PC-3 (cell line): Measurements from ENCODE around the gene ABCD3. TPM values are rescaled to one million over a fixed set of nuclear protein-coding genes. Genes with fewer than 3 reads are reported as not detected.
A peak's percentile ranks its signal among the peaks of the same experiment; 100 is the strongest.

Experiments
- ATAC-seq: fragments of 200-7000 bp; cut with Tn5 transposase; 2 replicates; pipeline ENCODE4 v1.9.1; 2020; ENCODE audit warnings: mild to moderate bottlenecking, moderate library complexity
- BruUV-seq: library from RNA; stranded (reverse); fragments of 400-500 nt; replicated peaks from 2 replicates; lab custom pipeline; 2021; lab: Mats Ljungman, UMichigan
- CTCF ChIA-PET: fragments of 300-600 bp; sonication (Branson Sonifier 250); formaldehyde crosslinking; loops from one replicate; lab custom pipeline; 2022; ENCODE audit warnings: antibody characterized with exemption; lab: Charles Lee
- POLR2A ChIA-PET: fragments of 300-600 bp; sonication (Branson Sonifier 250); formaldehyde crosslinking; loops from one replicate; lab custom pipeline; 2022; ENCODE audit warnings: antibody characterized with exemption; ENCODE audit not compliant: unreplicated experiment; lab: Charles Lee
- DNase-seq: peaks from one replicate; pipeline ENCODE4 v3.0.0-alpha.2; 2015
- H2AFZ ChIP-seq: fragments of 300-600 bp; sonication (generic); 2 replicates; pipeline ENCODE4 v1.6.0; 2016; ENCODE audit warnings: antibody characterized with exemption, low read length
- H3F3A ChIP-seq: fragments of 300-600 bp; sonication (generic); one replicate; pipeline ENCODE4 v1.6.0; 2017; ENCODE audit warnings: antibody characterized with exemption, low read length, control low read depth, mild to moderate bottlenecking; ENCODE audit not compliant: unreplicated experiment
- H3K27ac ChIP-seq: fragments of 300-600 bp; sonication (generic); 2 replicates; pipeline ENCODE4 v1.5.1; 2016; ENCODE audit warnings: mild to moderate bottlenecking, low read length
- H3K27me3 ChIP-seq: fragments of 300-600 bp; sonication (generic); 2 replicates; pipeline ENCODE4 v1.6.1; 2016; ENCODE audit warnings: low read length, mixed read lengths
- H3K36me3 ChIP-seq: fragments of 300-600 bp; sonication (generic); 2 replicates; pipeline ENCODE4 v1.6.1; 2016; ENCODE audit warnings: low read depth, mixed run types, low read length, mixed read lengths
- H3K4me1 ChIP-seq: fragments of 300-600 bp; sonication (generic); 2 replicates; pipeline ENCODE4 v1.5.1; 2016; ENCODE audit warnings: low read length; ENCODE audit not compliant: insufficient read depth
- H3K4me2 ChIP-seq: fragments of 300-600 bp; sonication (generic); 2 replicates; pipeline ENCODE4 v1.6.0; 2016; ENCODE audit warnings: low read length
- H3K4me3 ChIP-seq: fragments of 300-600 bp; sonication (generic); 2 replicates; pipeline ENCODE4 v1.5.1; 2016; ENCODE audit warnings: mild to moderate bottlenecking, low read length, mixed read lengths
- H3K79me2 ChIP-seq: fragments of 300-600 bp; sonication (generic); 2 replicates; pipeline ENCODE4 v1.6.1; 2017; ENCODE audit warnings: low read length, mixed read lengths
- H3K9ac ChIP-seq: fragments of 300-600 bp; sonication (generic); 2 replicates; pipeline ENCODE4 v1.6.0; 2016; ENCODE audit warnings: mild to moderate bottlenecking, low read length
- H3K9me2 ChIP-seq: fragments of 300-600 bp; sonication (generic); replicated peaks from 2 replicates; pipeline ENCODE4 v1.6.1; 2016; ENCODE audit warnings: mixed run types, low read length, mixed read lengths
- H3K9me3 ChIP-seq: fragments of 300-600 bp; sonication (generic); 2 replicates; pipeline ENCODE4 v1.6.1; 2016; ENCODE audit warnings: low read length, mixed read lengths
- H4K20me1 ChIP-seq: fragments of 300-600 bp; sonication (generic); 2 replicates; pipeline ENCODE4 v1.6.1; 2016; ENCODE audit warnings: low read length, mixed read lengths
- CTCF ChIP-seq: fragments of 300-600 bp; sonication (generic); conservative IDR thresholded peaks from 2 replicates; pipeline ENCODE4 v1.5.1; 2017; ENCODE audit warnings: antibody characterized with exemption, low read depth, mild to moderate bottlenecking, low read length
- EZH2 ChIP-seq: fragments of 300-600 bp; sonication (generic); IDR thresholded peaks from one replicate; pipeline ENCODE4 v1.6.1; 2017; ENCODE audit warnings: antibody characterized with exemption, mild to moderate bottlenecking, low read length; ENCODE audit not compliant: unreplicated experiment
- EZH2phosphoT487 ChIP-seq: fragments of 300-600 bp; sonication (generic); IDR thresholded peaks from 2 replicates; pipeline ENCODE4 v1.6.1; 2018; ENCODE audit warnings: mild to moderate bottlenecking, antibody characterized with exemption, low read length, borderline replicate concordance
- intact Hi-C: fragments of 100-400 bp; cut with micrococcal nuclease; formaldehyde crosslinking; loops from 2 replicates; pipeline ENCODE4 v1.9.0; 2023
- total RNA-seq: library from RNA; depleted of rRNA; stranded (reverse); fragments of >200 nt; gene quantifications from 2 replicates; pipeline ENCODE4 v1.2.3, GENCODE V29; 2014

ABCD3 gene
- total RNA-seq, 1 experiment from 2014 or later, result 36.3 TPM

DNA sequence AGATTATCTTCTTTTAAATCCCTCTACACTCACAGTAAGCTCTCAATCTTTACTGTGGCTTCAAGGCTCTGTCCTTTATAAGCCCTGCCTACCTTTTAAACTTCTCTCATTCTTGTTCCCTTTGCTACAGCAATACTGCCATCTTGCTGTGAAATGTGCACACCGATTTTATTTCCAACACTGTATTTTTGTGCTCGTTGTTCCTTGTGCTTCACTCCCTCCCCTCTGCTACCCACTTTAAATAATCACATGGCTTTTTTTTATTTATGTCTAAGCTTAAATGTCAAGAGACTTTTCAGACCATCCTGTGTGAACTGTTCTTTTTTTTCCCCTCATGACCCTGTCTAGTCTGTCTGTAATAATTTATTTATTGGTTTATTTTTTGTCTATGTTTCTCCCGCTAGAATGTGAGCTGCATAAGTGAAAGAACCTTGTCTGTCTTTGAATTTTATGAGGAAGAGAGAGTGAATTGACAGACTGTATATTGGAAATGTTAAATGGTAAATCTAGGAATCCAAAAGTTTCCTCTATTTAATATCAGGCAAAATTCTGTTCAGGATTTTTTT is 45.7 kb downstream of the ABCD3 start:
- TF ChIP-seq EZH2 (no peak), EZH2phosphoT487 (no peak), CTCF (peak; percentile 87)
- Histone ChIP-seq H3F3A (no peaks in the 10 kb centered on the region), H3K4me1 (no peaks in the 10 kb centered on the region), H3K79me2 (no peaks in the 10 kb centered on the region), H4K20me1 (no peaks in the 10 kb centered on the region), H3K27ac (no peak overlapping the region), H3K4me2 (no peak overlapping the region), H2AFZ (no peak overlapping the region), H3K36me3 (peaks cover 9% of the 10 kb centered on the region), H3K4me3 (no peak overlapping the region), H3K9me3 (no peaks in the 10 kb centered on the region), H3K9me2 (no peaks in the 10 kb centered on the region), H3K27me3 (no peaks in the 10 kb centered on the region), H3K9ac (no peak overlapping the region)
- DNase-seq (peak; percentile 78), ATAC-seq (peak; percentile 99)
- no TSS peak for BruUV-seq
- POLR2A ChIA-PET, result no interaction called here
- intact Hi-C loops, result loop anchor here (1.0 to 10.0 kb wide), 5 partner anchors 47 to 437 kb away; partner anchors contain the start of gene ABCD3
- CTCF ChIA-PET, result interaction anchor here (0.6 to 1.7 kb wide), 8 partner anchors 45 to 438 kb away, joined by 3 to 15 read pairs (median 4); no protein-coding TSS in a partner anchor

GRCh38 chr1:94468708-94469107 is 50.5 kb downstream of the ABCD3 start:
- Histone ChIP-seq H4K20me1 (no peaks in the 10 kb centered on the region), H3K4me3 (no peak overlapping the region), H3K4me2 (no peak overlapping the region), H3K27ac (no peak overlapping the region), H3K9me2 (no peaks in the 10 kb centered on the region), H2AFZ (no peak overlapping the region), H3F3A (no peaks in the 10 kb centered on the region), H3K9ac (no peak overlapping the region), H3K27me3 (no peaks in the 10 kb centered on the region), H3K4me1 (no peaks in the 10 kb centered on the region), H3K79me2 (no peaks in the 10 kb centered on the region), H3K36me3 (no peaks in the 10 kb centered on the region; the same call in 1 of the 2 replicates), H3K9me3 (no peaks in the 10 kb centered on the region)
- TF ChIP-seq EZH2 (no peak), CTCF (no peak), EZH2phosphoT487 (no peak)
- DNase-seq (peak; percentile 18), ATAC-seq (peak; percentile 67)
- CTCF ChIA-PET, result no interaction called here
- intact Hi-C loops, result loop anchor here (10.0 kb wide), 1 partner anchor 224 kb away; no protein-coding TSS in a partner anchor
- no TSS peak for BruUV-seq
- POLR2A ChIA-PET, result no interaction called here

DNA sequence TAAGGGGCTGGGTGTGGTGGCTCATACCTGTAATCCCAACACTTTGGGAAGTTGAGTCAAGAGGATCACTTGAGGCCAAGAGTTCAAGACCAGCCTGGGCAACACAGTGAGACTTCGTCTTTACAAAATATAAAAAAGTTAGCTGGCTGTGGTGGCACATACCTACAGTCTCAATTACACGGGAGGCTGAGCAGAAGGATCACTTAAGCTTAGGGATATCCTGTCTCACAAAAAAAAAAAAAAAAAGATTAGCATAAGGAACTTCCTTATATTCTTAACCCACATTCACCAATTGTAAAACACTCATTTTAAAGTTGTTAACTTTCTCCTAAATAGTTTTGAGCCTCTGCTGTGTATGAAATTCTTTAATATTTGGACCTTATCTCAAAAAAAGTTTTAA is 53.1 kb downstream of the ABCD3 start:
- Histone ChIP-seq H3K4me2 (no peak overlapping the region), H3K27me3 (no peaks in the 10 kb centered on the region), H3K36me3 (no peaks in the 10 kb centered on the region), H3K9ac (no peak overlapping the region), H3K9me3 (no peaks in the 10 kb centered on the region), H3K79me2 (no peaks in the 10 kb centered on the region), H3F3A (no peaks in the 10 kb centered on the region), H3K4me3 (no peak overlapping the region), H3K4me1 (no peaks in the 10 kb centered on the region), H3K9me2 (no peaks in the 10 kb centered on the region), H2AFZ (no peak overlapping the region), H4K20me1 (no peaks in the 10 kb centered on the region), H3K27ac (no peak overlapping the region)
- TF ChIP-seq EZH2phosphoT487, result no peak
- TF ChIP-seq EZH2, result no peak
- TF ChIP-seq CTCF, result no peak
- POLR2A ChIA-PET, result no interaction called here
- no peak for DNase-seq
- no peak for ATAC-seq
- intact Hi-C loops, result no loop called here
- no TSS peak for BruUV-seq
- CTCF ChIA-PET, result no interaction called here
